Ammon's horn (tissue), 1 donor: ENCODE data around the gene CABLES1.
"Not testable (repeated sequence)": the region's sequence is repeated elsewhere in the genome, so short reads cannot be mapped to it uniquely, and the experiment has no call there.

Experiments
- DNase-seq: peaks from one replicate; pipeline ENCODE4 v3.0.0-alpha.2; 2016; ENCODE audit warnings: low spot score

The CABLES1 gene

DNA sequence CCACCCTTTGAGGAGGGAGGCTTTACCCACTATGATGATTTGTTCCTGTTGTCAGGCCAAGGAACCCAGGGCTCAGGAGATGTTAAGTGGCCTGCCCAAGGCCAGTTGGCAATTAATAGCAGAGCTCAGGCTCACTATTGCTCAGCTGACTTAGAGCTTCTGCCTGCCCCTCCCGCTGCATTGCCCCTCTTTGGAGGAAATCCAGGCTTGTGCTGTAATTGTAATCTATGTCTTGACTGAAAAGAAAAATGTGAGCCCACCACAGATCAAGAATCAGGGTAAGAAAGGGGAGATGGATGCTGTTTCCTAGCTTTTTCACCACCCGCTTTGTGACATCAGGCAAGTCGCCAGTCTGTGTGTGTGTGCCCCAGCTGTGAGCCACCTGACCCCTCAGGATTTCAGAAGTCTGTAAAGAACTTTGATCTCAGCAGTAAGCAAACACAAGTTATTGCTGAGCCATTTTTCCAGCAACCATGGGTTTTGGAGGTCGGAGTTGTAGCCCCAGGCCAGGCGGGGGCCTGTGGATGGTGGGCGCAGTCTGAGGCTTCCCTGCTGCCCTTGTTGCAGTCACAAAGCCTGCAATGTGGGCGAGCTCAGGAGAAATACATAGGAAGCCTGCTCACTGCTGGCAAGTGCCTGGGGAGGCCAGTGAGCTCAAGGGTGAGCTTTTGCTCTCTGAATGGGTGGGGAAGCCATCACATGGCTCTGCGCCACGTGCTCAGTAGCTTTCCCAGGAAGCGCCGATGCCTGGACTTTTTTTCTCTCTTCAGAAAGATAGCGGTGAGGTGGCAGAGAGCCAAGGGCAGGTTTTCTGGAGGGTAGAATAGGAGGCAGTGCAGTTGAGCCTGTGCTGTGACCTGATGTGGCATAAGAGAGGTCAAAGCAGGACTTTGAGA, 6.1 kb downstream of the CABLES1 start:
- DNase-seq: no peak

DNA sequence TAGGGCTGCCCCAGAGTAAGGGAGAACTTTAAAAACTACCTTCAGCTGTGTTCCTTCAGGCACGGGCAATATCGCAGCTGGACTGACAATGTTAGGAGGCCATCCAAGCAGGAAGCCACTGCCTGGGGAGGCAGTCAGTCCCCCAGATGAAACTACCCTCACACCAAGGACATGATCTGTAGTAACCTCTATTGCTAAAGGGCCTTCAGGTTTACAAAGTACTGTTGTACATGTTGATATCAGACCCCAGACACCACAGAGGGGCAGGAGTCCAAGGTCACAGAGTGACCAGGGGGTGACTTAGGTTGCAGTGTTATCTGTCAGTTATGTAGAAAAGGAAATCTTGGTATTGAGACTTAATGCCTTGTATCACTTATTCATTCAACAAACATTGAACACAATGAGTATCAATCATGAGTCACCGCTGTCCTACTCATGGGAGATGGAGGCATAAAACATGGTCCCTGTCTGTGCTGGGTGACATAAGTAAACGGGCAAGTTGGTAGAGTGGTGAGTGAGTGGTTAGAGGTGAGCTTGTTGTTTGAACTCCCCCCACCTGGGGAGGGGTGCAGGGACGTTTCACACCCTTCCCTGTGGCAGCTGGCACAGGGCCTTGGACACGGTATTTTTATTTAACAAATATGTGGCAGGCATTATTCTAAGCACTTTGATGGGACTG, 7.1 kb downstream of the CABLES1 start:
- DNase-seq: no peak

DNA sequence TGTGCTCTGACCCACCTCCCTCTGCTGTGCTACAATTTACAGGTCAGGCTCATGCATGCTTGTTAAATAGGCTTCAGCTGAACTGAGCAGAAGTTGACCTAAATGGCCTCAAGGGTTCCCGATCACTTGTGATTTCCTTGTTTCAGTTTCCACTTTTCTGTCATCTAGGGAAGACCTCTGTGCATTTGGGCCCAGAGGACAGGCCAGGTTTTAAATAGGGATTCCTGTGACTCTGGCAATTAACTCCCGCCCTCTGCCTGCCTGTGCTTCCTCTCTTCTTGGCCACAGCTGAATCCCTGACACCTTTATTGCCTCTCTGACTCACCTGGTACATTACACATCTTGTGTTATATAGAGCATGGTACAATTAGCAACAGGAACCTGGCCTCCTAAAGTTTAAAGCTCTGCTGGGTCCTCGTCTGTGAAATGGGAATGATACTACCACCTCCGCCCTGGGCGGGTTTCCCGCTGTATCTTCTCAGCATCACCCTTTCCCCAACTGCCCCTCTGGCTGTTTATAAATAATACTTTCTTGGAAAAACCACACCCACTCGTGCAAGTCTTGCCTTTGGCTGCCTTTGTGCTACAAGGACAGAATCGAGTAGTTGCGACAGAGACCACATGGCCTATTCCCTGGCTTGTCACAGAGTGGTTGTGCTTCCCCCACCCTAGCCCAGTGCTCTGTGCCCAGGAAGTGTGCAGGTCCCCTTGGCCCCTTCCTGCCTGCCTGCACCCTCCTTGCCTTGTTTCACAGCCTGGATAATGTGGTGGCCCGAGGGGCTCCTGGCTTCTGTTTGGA, 7.9 kb downstream of the CABLES1 start:
- DNase-seq: peak; percentile 67

DNA sequence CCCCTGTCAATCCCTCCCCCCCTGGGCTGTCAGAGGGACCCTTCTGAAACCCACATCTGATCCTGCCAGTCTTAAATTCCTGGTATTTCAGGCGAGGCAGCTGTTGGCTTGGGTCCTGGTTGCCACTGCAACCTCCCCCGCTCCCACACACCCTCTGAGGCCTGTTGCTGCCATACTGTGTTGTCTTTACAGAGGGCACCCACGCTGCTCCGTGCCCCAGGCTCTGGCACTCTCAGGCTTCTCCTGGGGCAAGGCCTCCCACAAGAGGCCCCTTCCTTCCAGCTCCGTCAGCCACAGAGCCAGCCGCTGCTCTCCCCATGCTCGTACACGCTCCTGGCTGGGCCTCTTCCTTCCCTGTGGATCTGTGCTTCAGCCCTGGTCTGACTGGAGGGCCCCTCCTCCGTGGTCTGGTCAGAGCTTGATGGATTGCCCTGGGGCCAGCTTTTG, 8.6 kb downstream of the CABLES1 start:
- DNase-seq: peak; percentile 71

DNA sequence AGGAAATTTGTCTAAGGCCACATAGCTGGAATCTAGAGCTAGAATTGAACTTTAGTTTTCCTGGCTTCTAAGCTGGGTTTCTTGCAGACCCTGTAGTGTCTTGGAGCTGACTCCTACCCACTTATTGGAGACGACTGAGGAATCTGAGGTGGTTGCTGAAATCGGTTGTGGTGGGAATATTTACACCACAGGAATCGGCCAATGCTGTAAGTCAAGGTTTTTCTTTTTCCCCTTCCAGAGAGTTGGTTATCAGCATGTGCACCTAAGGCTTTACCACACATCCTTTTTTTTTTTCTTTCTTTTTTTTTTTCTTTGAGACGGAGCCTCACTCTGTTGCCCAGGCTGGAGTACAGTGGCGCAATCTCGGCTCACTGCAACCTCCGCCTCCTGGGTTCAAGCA, 9.4 kb downstream of the CABLES1 start:
- DNase-seq: no peak

DNA sequence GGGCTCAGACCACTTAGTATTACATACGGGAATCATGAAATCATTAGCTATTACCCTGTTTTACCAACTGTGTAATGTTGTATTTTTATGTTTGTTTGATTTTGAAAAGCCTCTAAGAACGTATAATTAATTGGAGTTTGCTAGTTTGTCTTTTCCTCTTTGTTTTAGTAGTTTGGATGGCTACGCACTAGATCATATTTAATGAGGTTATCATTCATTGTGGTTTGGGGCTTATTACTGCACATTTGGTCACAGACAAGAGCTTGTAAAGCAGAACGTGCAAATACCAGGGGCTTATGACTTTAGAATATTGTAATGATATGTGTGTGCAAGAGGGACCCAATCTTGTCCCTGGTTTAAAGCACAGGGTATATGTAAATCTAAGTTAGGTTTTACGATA, 10.3 kb downstream of the CABLES1 start:
- DNase-seq: no peak

DNA sequence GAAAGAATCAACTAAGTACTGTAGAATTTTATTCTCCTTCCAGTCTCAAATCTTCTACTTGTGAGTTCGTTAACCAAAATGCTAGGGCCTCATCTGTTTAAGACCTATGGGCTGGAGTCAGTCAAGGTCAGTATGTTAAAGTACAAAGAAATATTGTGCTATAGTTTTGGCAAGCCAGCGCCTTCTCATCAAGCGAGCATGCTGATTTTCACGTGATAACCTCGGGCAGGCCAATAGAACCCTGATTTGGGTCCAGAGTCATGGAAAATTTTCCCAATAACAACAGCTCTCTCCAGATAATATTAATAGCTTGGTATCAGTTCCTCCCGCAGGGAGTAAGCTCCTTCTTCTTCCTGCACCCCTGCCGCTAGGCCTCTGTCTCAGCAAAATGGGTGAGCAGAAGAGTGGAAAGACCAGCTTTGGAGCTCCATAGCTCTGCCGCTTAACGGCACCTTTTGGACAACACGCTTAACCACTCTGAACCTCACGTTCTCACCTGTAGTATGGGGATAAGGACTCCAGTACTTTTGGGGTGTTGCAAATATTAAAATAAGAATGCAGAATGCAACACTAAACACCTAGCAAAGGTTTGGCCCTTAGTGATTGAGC, 11.7 kb downstream of the CABLES1 start:
- DNase-seq: no peak

DNA sequence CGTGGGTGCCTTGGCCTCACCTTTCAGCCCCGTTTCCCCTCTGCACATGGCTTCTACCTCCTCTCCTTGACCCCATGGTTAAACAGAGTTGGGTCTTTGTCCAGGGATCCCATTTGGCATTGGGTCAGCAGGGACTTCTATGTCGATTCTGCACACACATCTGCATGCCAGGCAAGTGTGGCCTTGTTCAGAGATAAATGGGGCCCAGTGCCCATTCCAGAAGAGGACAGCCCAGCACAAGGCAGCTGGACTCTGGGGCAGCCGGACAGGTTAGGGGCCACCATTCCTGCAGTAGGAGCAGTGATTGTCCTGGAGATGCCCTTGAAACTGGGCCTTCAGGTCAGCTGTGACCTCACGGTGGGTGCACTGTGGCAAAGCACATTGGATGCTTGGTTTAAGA, 13.1 kb downstream of the CABLES1 start:
- no peak for DNase-seq

DNA sequence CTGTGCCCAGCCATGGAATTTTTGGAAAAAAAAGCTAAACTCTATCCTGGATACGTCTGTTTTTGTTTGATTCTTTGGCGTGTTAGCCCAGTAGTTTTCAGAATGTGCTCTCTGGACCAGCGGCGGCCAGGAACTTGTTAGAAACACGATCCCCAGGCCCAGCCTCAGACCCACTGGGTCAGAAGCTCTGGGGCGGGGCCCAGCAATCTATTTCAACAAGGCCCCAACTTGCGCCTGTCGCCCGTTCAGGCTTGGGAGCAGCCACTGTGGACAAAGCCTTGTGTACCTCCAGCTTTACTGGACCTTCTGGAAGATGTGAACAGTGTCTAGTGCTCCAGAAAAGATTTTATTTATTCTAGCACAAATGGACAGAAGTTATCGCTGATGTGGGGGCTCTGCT, 14.3 kb downstream of the CABLES1 start:
- no peak for DNase-seq

DNA sequence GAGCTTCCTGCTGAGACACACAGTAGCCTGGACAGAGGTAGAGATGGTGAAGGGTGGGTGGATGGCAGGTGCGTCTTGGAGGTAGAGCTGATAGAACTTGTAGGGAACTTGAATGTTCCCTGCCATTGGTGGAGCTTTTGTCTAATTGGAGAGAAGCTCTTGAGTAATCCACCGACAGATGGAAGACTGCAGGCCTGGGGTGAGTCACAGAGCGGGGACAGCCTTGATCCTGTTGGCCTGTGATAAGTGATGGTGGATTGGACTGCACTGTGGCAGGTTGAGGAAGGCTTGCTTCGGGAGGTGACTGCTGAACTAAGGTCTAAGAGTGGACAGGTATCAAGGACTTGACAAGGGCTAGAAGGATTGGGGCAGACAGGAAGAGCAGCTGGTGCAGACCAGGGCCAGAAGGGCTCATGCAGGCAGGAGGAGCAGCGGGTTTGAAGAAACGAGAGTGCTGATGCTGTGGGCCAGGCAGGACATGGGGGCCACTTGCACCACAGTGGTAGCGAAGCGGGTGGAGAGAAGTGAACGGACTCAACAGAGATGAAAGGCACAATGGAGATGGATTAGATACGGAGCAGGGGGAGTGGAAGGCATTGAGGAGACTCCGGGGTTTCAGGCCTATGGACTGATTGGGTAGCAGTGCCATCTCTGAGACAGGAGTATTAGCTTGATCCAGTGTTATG, 16.3 kb downstream of the CABLES1 start:
- DNase-seq: no peak

DNA sequence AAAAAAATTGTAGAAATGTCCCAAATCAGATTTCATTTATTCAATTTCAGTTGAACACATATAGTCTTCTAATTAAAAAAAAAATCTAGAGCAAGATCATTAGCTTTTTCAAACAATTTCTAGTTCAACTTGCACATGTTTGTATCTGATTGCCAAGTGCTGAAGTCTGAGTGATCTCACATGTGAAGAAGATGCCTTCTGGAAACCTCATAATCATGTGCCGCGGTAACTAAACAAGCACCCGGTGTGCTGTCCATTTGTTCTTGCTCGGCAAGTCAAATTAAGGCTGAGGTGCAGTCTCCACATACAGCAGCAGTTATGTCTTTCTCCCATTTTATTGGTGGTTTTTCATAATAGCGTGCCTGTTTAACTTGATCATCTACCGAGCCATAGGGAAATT, 18.7 kb downstream of the CABLES1 start:
- DNase-seq: no peak

DNA sequence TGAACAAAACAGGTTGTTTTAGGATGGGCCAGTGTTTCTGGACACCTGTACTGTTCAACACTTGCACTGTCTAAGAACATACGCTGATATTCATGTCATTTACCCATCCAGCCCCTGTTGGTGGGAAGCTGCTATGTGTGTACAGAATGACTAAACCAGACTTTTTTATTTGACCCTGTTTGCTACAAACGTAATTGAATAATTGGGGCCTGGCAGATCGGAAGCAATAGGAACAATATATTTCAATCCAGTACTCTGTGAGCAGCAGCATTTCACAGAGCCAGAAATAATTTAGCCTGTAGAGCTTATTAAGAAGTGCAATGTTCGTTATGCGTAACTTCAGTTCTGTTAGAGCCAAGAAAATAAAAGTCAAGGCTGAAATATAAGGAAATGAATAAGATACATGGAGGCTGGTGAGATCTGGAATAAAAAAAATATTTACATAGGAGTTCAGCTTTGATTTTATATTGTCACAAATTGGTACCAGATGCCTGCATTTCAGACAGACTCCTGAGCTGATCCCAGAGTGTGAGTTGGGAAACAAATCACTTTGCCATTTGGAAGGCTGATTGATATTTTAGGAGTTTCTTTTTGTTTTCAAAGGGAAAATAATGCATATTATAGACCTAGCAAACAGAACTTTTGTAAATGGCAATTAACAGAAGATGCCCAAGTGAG, 19.7 kb downstream of the CABLES1 start:
- DNase-seq: no peak

DNA sequence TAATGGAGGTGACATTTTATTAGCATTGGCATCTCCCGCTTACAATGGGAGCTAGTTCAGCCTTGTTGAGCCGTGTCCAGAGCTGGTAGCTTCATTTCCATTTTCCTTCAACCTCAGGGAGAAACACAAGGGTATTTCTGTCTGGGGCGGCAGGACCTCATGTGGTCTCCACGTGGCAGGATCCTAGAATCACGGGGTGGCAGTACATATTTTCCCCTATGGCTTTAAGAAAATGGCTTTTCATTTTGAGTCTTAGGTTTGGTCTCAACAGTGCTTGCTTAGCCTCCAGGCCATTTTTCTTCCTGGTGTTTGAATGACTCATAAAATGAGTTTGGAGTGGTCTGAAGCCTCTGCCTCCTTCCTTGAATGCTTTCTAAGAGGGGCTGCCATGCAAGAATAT, 20.3 kb downstream of the CABLES1 start:
- DNase-seq: no peak

DNA sequence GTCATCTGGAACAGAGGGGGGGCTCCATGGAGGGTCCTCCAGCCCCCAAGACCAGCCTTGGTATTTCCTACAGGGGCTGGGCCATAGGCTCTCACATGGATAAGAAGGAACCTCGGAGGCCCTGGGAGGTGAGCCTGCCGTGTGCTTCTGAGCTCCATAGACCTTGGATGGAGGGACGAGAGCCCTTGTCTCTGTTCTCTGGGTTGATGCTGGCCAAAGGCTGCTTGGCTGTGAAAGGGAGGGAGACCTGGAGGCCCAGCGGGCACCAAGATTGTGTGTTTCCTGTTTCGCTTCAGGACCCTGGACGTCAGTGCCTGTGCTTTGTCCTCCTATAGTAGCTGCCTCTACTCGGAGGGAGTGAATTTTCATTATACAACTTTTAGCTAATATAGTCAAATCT, 20.8 kb downstream of the CABLES1 start:
- DNase-seq: no peak

DNA sequence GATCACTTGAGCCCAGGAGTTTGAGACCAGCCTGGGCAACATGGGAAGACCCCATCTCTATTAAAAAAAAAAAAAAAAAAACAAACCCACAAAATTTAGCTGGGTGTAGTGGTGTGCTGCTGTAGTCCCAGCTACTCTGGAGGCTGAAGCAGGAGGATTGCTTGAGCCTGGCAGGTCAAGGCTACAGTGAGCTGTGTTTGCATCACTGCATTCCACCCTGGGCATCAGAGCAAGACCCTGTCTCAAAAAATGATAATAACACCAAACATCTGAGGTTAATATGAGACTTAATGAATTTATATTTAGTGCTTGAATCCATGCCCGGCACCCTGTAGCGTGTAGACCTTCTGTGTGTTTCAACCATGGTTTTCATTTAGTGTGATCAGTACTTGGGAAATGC, 22.8 kb downstream of the CABLES1 start:
- DNase-seq: no peak

DNA sequence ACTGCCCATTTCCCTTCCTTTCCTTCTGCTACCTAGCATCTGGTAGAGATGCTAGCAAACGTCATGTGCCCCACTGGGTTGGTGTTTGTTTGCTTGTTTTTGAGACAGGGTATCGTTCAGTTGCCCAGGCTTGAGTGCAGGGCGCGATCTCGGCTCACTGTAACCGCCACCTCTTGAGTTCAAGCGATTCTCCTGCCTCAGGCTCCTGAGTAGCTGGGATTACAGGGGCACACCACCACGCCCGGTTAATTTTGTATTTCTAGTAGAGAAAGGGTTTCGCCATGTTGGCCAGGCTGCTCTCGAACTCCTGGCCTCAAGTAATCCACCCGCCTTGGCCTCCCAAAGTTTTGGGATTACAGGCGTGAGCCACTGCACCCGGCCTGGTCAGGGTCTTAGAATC, 23.6 kb downstream of the CABLES1 start:
- DNase-seq: not testable (repeated sequence)

DNA sequence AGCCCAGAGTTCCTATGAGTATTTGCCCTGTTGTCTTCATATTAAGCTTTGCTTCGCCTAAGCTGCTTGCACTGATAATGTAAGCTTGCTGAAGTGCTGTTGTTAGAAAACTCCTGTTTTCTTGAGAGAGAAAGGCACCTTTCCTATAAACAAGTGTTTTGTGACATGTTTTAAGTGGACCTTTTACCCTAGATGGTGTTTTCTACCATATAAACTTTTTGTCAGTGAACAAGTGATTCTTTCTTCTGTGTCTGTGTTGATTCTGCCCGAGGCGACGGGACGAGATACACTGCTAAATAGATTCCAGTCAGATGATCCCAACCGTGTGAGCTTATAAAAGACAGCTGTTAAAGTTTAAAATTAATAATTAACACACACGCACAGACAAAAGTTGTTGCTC, 24.1 kb downstream of the CABLES1 start:
- DNase-seq: no peak

DNA sequence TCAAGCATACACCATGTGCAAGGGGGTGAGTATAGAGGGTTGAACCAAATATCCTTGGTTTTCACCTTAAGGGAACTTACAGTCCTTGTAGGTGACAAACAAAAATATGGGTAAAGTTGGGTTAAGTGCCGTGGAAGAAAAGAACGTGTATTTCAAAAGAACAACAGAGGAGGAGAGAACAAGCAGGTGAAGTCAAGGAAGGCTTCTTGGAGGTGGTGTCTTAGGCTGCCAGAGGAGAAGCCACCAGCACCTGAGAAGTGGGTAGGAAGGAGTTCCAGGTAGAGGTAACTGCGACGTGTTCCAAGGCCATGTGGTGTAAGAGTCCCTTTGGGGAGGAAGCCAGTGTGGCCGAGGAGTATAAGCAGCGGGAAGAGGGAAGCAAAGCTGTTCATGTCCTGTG, 27.2 kb downstream of the CABLES1 start:
- no peak for DNase-seq

DNA sequence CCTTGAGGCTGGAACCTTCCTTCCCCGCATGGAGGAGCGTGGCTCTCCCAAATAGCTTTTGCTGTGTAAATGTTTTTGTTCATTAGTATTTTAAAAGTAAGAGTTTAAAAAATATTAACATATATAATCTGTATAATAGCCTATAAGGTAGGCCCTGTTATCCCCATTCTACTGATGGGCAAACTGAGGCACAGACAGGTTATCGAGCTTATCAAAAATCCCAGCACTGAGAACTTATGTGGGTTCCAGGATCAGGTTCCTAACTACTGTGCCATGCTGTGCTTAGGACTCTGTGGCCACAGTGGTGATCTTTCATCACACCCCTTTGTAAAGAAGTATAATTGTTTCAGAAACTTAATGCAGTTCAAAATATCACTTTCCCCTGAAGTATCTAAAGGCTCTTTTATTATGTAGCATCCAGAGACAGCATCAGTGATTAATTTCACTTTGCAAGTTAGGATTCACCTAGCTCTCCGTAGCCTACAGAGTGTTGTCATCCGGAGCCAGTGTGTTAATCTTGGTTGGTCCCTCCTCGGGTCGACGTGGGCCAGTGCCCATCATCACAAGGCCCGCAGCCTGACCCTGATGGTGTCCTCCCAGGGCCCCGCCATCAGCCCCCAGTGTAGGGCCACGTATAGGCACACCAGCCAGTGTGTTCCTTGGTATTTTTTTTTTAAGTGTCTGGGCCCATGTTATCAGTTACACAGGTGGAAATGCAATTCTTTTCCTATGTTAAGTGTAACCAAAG, 28.7 kb downstream of the CABLES1 start:
- no peak for DNase-seq
